ENCODE measurements around the gene DIPK1A.

- TF ChIP-seq ZFX (IDR thresholded peaks at IDR 0.05; ENCODE audit: borderline replicate concordance) (no peak), CTCF (IDR thresholded peaks at IDR 0.05) (no peak)
These were observed 74.3 kb downstream of the DIPK1A start for GRCh38 chr1:92886886-92887419.
